NT2/D1 (cell line): Measurements from ENCODE around the gene KRTAP10-2.

Experiments
- SUZ12 ChIP-seq: IDR thresholded peaks from 2 replicates; pipeline ENCODE4 v1.6.1; 2011; ENCODE audit not compliant: insufficient read length, insufficient read depth; ENCODE audit errors: extremely low read depth
- YY1 ChIP-seq: IDR thresholded peaks from 2 replicates; pipeline ENCODE4 v1.6.1; 2011; ENCODE audit not compliant: insufficient read length, insufficient read depth

GRCh38 chr21:44533891-44534627 is 17.2 kb downstream of the KRTAP10-2 start:
- TF ChIP-seq SUZ12 (no peak), YY1 (no peak)
